Measurements from ENCODE around the gene DDX28.

DNA sequence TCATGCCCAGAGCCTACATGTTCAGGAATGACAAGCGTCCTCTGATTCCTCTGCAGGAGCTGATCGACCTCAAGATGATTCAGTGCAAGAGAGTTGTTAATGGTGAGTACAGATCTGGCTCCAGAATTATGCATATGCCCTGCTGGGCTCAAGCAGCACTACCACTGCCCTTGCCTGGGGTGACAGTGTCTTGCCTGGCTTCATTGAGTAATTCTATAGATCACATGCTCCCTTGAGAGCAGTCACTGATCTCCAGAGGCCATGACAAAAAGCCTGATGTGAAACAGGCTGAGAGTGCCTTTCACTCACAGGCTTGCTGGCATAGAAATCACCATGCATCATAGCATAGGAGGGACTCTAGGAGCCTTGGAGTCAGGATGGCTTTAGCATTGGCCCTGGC, 26.4 kb upstream of the DDX28 start:
- TF ChIP-seq, protein P1, sequence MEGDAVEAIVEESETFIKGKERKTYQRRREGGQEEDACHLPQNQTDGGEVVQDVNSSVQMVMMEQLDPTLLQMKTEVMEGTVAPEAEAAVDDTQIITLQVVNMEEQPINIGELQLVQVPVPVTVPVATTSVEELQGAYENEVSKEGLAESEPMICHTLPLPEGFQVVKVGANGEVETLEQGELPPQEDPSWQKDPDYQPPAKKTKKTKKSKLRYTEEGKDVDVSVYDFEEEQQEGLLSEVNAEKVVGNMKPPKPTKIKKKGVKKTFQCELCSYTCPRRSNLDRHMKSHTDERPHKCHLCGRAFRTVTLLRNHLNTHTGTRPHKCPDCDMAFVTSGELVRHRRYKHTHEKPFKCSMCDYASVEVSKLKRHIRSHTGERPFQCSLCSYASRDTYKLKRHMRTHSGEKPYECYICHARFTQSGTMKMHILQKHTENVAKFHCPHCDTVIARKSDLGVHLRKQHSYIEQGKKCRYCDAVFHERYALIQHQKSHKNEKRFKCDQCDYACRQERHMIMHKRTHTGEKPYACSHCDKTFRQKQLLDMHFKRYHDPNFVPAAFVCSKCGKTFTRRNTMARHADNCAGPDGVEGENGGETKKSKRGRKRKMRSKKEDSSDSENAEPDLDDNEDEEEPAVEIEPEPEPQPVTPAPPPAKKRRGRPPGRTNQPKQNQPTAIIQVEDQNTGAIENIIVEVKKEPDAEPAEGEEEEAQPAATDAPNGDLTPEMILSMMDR (IDR thresholded peaks at IDR 0.05): no peak
- TF ChIP-seq POLR2AphosphoS5 (IDR thresholded peaks at IDR 0.05) (no peak), POLR2A (IDR thresholded peaks at IDR 0.05) (no peak), EP300 (IDR thresholded peaks at IDR 0.05) (no peak)
